Measurements from ENCODE around the gene MACROH2A1.

DNA sequence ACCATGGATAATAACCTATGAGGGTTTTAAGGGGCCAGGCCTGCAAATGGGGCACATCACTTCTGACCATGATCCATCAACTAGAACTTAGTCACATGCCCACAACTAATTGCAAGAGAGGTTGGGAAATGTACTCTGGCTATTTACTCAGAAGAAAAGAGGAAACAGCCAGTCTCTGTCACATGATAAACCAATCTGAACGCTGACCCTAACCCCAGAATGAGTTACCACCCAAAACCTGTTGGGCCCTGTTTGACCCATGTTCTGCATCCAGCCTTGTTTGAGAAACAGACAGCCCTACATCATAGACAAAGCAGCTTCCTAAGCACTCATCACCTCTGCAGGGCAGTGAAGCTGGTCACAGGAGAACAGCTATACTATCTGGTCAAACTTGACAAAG lies 5.8 kb downstream of the MACROH2A1 start:
- TF ChIP-seq, protein P1, sequence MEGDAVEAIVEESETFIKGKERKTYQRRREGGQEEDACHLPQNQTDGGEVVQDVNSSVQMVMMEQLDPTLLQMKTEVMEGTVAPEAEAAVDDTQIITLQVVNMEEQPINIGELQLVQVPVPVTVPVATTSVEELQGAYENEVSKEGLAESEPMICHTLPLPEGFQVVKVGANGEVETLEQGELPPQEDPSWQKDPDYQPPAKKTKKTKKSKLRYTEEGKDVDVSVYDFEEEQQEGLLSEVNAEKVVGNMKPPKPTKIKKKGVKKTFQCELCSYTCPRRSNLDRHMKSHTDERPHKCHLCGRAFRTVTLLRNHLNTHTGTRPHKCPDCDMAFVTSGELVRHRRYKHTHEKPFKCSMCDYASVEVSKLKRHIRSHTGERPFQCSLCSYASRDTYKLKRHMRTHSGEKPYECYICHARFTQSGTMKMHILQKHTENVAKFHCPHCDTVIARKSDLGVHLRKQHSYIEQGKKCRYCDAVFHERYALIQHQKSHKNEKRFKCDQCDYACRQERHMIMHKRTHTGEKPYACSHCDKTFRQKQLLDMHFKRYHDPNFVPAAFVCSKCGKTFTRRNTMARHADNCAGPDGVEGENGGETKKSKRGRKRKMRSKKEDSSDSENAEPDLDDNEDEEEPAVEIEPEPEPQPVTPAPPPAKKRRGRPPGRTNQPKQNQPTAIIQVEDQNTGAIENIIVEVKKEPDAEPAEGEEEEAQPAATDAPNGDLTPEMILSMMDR (IDR thresholded peaks at IDR 0.05) = no peak
- TF ChIP-seq POLR2A (IDR thresholded peaks at IDR 0.05) = no peak
- TF ChIP-seq POLR2AphosphoS5 (IDR thresholded peaks at IDR 0.05) = no peak
